Panc1 (cell line): ENCODE data around the gene BRSK1. TPM values are rescaled to one million over a fixed set of nuclear protein-coding genes. Genes with fewer than 3 reads are reported as not detected.

Source experiments
- ATAC-seq: fragments of 200-7000 bp; cut with Tn5 transposase; 2 replicates; pipeline ENCODE4 v1.9.1; 2020; ENCODE audit warnings: mild to moderate bottlenecking, moderate library complexity
- BruUV-seq: library from RNA; stranded (reverse); fragments of 400-500 nt; replicated peaks from 2 replicates; lab custom pipeline; 2021; lab: Mats Ljungman, UMichigan
- CTCF ChIA-PET: fragments of 300-600 bp; sonication (Branson Sonifier 250); formaldehyde crosslinking; loops from one replicate; lab custom pipeline; 2022; ENCODE audit warnings: antibody characterized with exemption; lab: Charles Lee
- POLR2A ChIA-PET: fragments of 300-600 bp; sonication (Branson Sonifier 250); formaldehyde crosslinking; loops from one replicate; lab custom pipeline; 2022; ENCODE audit warnings: antibody characterized with exemption; lab: Charles Lee
- DNase-seq: peaks from one replicate; pipeline ENCODE4 v3.0.0-alpha.2; 2010; ENCODE audit warnings: low read depth, low spot score
- H3K27ac ChIP-seq: 2 replicates; pipeline ENCODE4 v1.5.1; 2011; ENCODE audit warnings: mild to moderate bottlenecking, low read length, inconsistent platforms
- H3K27me3 ChIP-seq: fragments of 200-500 bp; sonication (Bioruptor generic); 2 replicates; pipeline ENCODE4 v1.6.0; 2014; ENCODE audit warnings: low read length, inconsistent platforms; ENCODE audit not compliant: control insufficient read depth, insufficient read depth
- H3K36me3 ChIP-seq: fragments of 200-500 bp; sonication (Bioruptor generic); 2 replicates; pipeline ENCODE4 v1.5.1; 2014; ENCODE audit warnings: inconsistent platforms, mild to moderate bottlenecking, low read length, moderate library complexity; ENCODE audit not compliant: control insufficient read depth, insufficient read depth
- H3K4me1 ChIP-seq: 2 replicates; pipeline ENCODE4 v1.5.1; 2011; ENCODE audit warnings: inconsistent platforms, mild to moderate bottlenecking, low read length, moderate library complexity; ENCODE audit not compliant: control insufficient read depth, insufficient read depth
- H3K4me3 ChIP-seq, 2 experiments: 2 replicates each; pipeline ENCODE4 v1.5.1; 2011 to 2012; ENCODE audit warnings: low read depth in 2 of 2, low read length in 2 of 2, mild to moderate bottlenecking in 2 of 2, inconsistent platforms in 1 of 2, moderate library complexity in 1 of 2
- H3K9me3 ChIP-seq: fragments of 200-500 bp; sonication (Bioruptor generic); 2 replicates; pipeline ENCODE4 v1.5.1; 2014; ENCODE audit warnings: low read depth, mild to moderate bottlenecking, inconsistent platforms, low read length, moderate library complexity; ENCODE audit not compliant: control insufficient read depth, insufficient read depth
- POLR2AphosphoS5 ChIP-seq: IDR thresholded peaks from 2 replicates; pipeline ENCODE4 v1.6.1; 2012; ENCODE audit warnings: mild to moderate bottlenecking, low read depth, low read length, moderate library complexity
- SIN3A ChIP-seq: IDR thresholded peaks from 2 replicates; pipeline ENCODE4 v1.6.1; 2012; ENCODE audit warnings: low read depth, mild to moderate bottlenecking, low read length, moderate library complexity, borderline replicate concordance; ENCODE audit not compliant: insufficient read depth
- TCF7L2 ChIP-seq: IDR thresholded peaks from 2 replicates; pipeline ENCODE4 v1.6.1; 2011; ENCODE audit warnings: mild to moderate bottlenecking, low read depth, low read length, inconsistent platforms
- in situ Hi-C: cut with HindIII; loops from 2 replicates; pipeline ENCODE4 v1.10.0; 2016; ENCODE audit warnings: low sequenced_read_pairs, low pct_unique_long_range_greater_than_20kb
- intact Hi-C: fragments of 100-400 bp; cut with micrococcal nuclease; formaldehyde crosslinking; loops from one replicate; pipeline ENCODE4 v1.10.0; 2022; ENCODE audit not compliant: unreplicated experiment
- total RNA-seq: library from RNA; stranded (reverse); gene quantifications from one replicate; pipeline ENCODE4 v1.2.1, GENCODE V29; 2021; ENCODE audit not compliant: unreplicated experiment
- TF ChIP-seq, protein P1 (sequence below), 2 experiments: IDR thresholded peaks; 2 replicates each; pipeline ENCODE4 v1.6.1; 2011 to 2012; ENCODE audit warnings: low read depth in 2 of 2, control low read depth in 1 of 2, low read length in 1 of 2, mild to moderate bottlenecking in 1 of 2, moderate library complexity in 1 of 2; ENCODE audit not compliant: insufficient read depth in 1 of 2
- TF ChIP-seq, protein P2 (sequence below): fragments of 450-650 bp; IDR thresholded peaks from 2 replicates; pipeline ENCODE4 v1.5.1; 2017; ENCODE audit warnings: mild to moderate bottlenecking

Gene BRSK1
- total RNA-seq, 1 experiment from 2014 or later = 7.9 TPM

DNA sequence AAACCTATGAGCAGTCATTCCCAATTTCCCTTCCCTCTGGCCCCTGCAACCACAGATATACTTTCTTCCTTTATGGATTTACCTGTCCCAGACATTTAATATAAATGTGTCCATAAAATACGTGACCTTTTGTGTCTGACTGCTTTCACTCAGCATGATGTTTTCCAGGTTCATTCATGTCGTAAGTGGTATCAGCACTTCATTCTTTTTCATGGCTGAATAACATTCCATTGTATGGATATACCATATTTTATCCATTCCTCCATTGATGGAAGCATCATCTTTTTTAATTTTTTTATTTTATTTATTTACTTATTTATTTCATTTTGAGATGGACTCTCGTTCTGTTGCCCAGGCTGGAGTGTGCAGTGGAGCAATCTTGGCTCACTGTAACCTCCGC is 17.0 kb upstream of the BRSK1 start:
- no peaks in the 10 kb centered on the region for H3K4me1 ChIP-seq
- POLR2A ChIA-PET = no interaction called here
- CTCF ChIA-PET = interaction anchor here (0.7 kb wide), 1 partner anchor 12 kb away, joined by 3 read pairs; no protein-coding TSS in a partner anchor

DNA sequence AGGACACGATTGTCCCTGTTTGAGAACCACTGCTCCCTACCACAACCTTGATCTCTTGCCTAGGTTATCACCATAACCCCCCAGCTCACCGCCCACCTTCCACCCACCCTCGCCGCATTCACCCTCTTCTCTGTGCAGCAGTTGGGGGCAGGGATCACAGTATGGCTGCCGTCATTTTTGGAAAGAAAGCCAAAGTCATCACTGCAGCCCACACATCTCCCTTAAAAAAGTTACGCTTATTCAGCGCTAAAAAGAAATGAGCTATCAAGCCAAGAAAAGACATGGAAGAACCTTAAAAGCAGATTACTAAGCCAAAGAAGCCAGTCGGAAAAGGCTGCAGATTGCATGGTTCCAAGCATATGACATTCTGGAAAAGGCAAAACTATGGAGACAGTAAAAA is 14.5 kb upstream of the BRSK1 start:
- intact Hi-C loops (no loop called here), in situ Hi-C loops (no loop called here)
- no peaks in the 10 kb centered on the region for H3K9me3 ChIP-seq
- no TSS peak for BruUV-seq
- CTCF ChIA-PET = no interaction called here
- POLR2A ChIA-PET = no interaction called here
- TF ChIP-seq POLR2AphosphoS5 (no peak), TCF7L2 (no peak), SIN3A (no peak)
- TF ChIP-seq, protein P1, sequence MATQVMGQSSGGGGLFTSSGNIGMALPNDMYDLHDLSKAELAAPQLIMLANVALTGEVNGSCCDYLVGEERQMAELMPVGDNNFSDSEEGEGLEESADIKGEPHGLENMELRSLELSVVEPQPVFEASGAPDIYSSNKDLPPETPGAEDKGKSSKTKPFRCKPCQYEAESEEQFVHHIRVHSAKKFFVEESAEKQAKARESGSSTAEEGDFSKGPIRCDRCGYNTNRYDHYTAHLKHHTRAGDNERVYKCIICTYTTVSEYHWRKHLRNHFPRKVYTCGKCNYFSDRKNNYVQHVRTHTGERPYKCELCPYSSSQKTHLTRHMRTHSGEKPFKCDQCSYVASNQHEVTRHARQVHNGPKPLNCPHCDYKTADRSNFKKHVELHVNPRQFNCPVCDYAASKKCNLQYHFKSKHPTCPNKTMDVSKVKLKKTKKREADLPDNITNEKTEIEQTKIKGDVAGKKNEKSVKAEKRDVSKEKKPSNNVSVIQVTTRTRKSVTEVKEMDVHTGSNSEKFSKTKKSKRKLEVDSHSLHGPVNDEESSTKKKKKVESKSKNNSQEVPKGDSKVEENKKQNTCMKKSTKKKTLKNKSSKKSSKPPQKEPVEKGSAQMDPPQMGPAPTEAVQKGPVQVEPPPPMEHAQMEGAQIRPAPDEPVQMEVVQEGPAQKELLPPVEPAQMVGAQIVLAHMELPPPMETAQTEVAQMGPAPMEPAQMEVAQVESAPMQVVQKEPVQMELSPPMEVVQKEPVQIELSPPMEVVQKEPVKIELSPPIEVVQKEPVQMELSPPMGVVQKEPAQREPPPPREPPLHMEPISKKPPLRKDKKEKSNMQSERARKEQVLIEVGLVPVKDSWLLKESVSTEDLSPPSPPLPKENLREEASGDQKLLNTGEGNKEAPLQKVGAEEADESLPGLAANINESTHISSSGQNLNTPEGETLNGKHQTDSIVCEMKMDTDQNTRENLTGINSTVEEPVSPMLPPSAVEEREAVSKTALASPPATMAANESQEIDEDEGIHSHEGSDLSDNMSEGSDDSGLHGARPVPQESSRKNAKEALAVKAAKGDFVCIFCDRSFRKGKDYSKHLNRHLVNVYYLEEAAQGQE (IDR thresholded peaks at IDR 0.05; ENCODE audit: insufficient read depth in 1 of 2, low read depth in 2 of 2, low read length in 1 of 2) = no peak
- TF ChIP-seq, protein P2, sequence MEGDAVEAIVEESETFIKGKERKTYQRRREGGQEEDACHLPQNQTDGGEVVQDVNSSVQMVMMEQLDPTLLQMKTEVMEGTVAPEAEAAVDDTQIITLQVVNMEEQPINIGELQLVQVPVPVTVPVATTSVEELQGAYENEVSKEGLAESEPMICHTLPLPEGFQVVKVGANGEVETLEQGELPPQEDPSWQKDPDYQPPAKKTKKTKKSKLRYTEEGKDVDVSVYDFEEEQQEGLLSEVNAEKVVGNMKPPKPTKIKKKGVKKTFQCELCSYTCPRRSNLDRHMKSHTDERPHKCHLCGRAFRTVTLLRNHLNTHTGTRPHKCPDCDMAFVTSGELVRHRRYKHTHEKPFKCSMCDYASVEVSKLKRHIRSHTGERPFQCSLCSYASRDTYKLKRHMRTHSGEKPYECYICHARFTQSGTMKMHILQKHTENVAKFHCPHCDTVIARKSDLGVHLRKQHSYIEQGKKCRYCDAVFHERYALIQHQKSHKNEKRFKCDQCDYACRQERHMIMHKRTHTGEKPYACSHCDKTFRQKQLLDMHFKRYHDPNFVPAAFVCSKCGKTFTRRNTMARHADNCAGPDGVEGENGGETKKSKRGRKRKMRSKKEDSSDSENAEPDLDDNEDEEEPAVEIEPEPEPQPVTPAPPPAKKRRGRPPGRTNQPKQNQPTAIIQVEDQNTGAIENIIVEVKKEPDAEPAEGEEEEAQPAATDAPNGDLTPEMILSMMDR = no peak
- H3K36me3 ChIP-seq = no peaks in the 10 kb centered on the region
- no peak overlapping the region for H3K27ac ChIP-seq
- no peaks in the 10 kb centered on the region for H3K4me1 ChIP-seq
- no peaks in the 10 kb centered on the region for H3K27me3 ChIP-seq
- no peak overlapping the region for H3K4me3 ChIP-seq
- no peak for DNase-seq
- no peak for ATAC-seq

More for the DNA sequence above, 17.0 kb upstream of the BRSK1 start:
- intact Hi-C loops (no loop called here), in situ Hi-C loops (no loop called here)
- DNase-seq (no peak), ATAC-seq (no peak)
- Histone ChIP-seq H3K4me3 (no peak overlapping the region), H3K36me3 (no peaks in the 10 kb centered on the region), H3K27ac (no peak overlapping the region), H3K27me3 (no peaks in the 10 kb centered on the region), H3K9me3 (no peaks in the 10 kb centered on the region)
- BruUV-seq = no TSS peak
- TF ChIP-seq POLR2AphosphoS5 (no peak), SIN3A (no peak), TCF7L2 (no peak)
- TF ChIP-seq, protein P2 = no peak
- TF ChIP-seq, protein P1 (IDR thresholded peaks at IDR 0.05; ENCODE audit: insufficient read depth in 1 of 2, low read depth in 2 of 2, low read length in 1 of 2) = no peak
